ENCODE measurements around the gene PARL.

DNA sequence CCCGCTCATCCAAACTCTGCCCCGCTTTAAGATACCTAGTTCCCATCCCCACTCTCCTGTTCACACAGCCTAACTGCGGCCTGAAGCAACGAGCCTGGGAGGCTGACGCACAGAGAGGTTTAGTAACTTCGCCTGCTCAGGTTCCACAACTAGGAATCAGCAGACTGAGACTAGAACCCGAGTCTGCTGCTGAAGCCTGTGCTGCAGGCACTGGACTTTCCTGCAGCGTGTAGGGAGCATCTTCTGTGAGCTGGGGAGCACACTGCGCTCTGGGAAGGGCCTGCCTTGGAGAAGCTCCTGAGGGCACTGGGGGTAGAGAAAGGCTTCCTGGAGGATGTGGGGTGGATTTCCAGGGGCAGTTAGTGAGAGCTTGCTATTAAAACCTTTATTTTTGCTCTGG lies 54.5 kb downstream of the PARL start:
- no peak for TF ChIP-seq GATA2 (IDR thresholded peaks at IDR 0.05; ENCODE audit: low read depth, low read length)
- no peak for TF ChIP-seq GATA3 (IDR thresholded peaks at IDR 0.05; ENCODE audit: low read depth, low read length)
